Left ventricle myocardium superior (tissue), 1 donor: ENCODE data around the gene AMER2. TPM values are rescaled to one million over a fixed set of nuclear protein-coding genes. Genes with fewer than 3 reads are reported as not detected.

Experiments used
- ATAC-seq: fragments of 200-7000 bp; cut with Tn5 transposase; one replicate; pipeline ENCODE4 v1.9.1; 2020; ENCODE audit warnings: mild to moderate bottlenecking, moderate library complexity
- DNase-seq: peaks from one replicate; pipeline ENCODE4 v3.0.0-alpha.2; 2020
- intact Hi-C: fragments of 100-400 bp; cut with micrococcal nuclease; formaldehyde crosslinking; loops from one replicate; pipeline ENCODE4 v1.11.0; 2022
- total RNA-seq: library from RNA; stranded (reverse); fragmentation: NEBNext Ultra II Directional; extraction: Animal tissue kit (Norgen Biotek cat#: 25700); gene quantifications from one replicate; pipeline ENCODE4 v1.2.1, GENCODE V29; 2021
- donor health status: DM: no; HTN: yes; CAD: no; lungs with severe emphysema.

Gene AMER2
- total RNA-seq, 1 donor from 2014 or later, result not detected

DNA sequence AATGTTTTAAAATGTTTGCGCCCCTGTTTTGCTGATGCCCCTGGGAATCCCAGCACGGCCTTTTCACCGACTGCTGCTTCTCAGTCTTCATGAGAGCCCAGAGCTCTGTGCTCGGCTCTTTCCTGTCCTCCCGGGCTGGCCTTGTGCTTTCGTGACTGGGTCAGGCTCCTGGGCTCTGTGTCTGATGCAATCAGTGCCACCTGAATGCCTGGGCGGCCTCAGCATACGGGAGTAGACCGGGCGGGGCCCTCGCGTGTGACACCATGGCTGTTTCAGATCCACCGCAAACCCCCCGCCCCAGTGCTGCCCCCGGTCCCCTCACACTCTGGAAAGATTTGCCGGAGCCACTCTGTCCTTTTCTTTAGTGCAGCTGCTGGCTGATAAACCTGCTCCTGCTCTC lies 54.8 kb downstream of the AMER2 start:
- no peak for ATAC-seq
- intact Hi-C loops, result no loop called here
- no peak for DNase-seq

DNA sequence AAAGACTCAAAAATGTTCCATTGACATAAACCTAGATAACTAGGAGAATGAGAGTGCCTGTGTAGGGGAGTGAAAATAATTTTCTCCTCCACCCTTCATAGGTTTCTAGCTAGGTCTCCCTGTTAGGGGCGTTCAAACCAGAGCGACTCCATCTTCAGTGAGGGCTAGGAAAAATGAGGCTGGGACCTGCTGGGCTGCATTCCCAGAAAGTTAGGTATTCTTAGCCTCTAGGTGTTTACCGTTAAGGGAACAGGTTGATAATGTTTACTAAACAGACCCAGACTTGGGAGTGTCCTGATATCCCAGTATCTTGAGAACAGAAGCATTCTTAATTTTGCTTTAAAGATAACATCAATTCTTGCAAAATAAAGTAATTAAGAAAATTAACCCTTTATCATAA lies 56.0 kb downstream of the AMER2 start:
- intact Hi-C loops, result no loop called here
- DNase-seq (no peak), ATAC-seq (no peak)

DNA sequence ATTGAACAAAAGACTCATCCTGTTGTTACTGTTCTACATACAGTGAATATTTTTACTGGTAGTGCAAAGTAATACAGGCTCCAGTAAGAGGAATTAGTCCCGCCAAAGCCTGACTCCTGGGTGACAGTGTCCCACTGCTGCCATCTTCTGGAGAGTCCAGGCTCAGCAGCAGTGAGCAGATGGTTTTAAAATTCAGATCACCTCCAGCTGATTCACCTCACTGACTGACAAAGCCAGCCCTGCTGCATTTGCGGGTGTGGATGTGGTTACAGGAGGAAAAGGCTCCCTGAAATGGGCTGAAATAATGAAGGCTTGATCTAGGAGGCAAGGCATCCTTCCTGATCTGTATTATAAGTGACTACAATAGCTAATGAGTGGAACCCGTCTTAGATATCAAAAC lies 57.9 kb downstream of the AMER2 start:
- ATAC-seq (peak; percentile 76), DNase-seq (peak; percentile 64)
- intact Hi-C loops, result no loop called here

DNA sequence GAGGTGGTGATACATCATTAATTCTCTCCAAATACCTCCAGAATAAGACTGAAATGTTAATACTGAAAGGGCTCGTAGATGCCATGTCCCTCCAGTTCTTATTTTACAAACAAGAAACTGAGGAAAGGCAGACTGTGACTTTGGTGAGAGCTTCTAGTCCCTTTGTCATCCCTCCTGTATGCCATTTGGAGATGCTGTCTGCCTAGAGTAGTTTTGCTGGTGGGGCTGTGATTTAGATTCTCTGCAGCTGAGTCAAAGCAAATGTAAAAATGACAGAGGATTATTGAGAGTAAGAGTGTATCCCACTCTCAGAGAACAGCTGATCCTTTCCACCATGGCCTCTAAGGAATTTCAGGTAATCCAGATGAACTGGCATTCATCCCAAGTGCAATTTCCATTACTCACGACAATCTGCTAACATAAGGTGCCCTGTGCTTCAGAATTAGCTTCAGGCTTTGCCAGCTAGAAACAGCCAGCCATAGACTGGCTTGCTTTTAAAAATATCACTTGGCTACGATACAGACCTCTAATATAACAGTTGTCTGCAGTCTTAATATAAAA lies 59.3 kb downstream of the AMER2 start:
- intact Hi-C loops, result no loop called here
- DNase-seq, result no peak
- no peak for ATAC-seq

Other genes starting within 250 kb of the AMER2 start
- gene PABPC3, start 76.2 kb downstream of the AMER2 start, total RNA-seq, result 0.07 TPM
- gene MTMR6, start 115.2 kb upstream of the AMER2 start, total RNA-seq, result 16.5 TPM
- gene NUP58, start 129.3 kb upstream of the AMER2 start, total RNA-seq, result 25.3 TPM
- gene ATP8A2, start 199.7 kb upstream of the AMER2 start, total RNA-seq, result 0.15 TPM